Colonic mucosa (tissue), 4 donors: ENCODE measurements around the gene DUSP5. TPM values are rescaled to one million over a fixed set of nuclear protein-coding genes. Genes with fewer than 3 reads are reported as not detected.

Source experiments
- DNase-seq: peaks from one replicate; pipeline ENCODE4 v3.0.0-alpha.2; 2020
- H3K27ac ChIP-seq: fragments of 200-600 bp; one replicate; pipeline ENCODE4 v1.8.0; 2021
- H3K27me3 ChIP-seq: fragments of 200-600 bp; one replicate; pipeline ENCODE4 v1.8.0; 2021
- H3K36me3 ChIP-seq: fragments of 200-600 bp; one replicate; pipeline ENCODE4 v1.8.0; 2021
- H3K4me1 ChIP-seq: fragments of 200-600 bp; one replicate; pipeline ENCODE4 v1.8.0; 2021; ENCODE audit warnings: mild to moderate bottlenecking
- H3K4me3 ChIP-seq: fragments of 200-600 bp; one replicate; pipeline ENCODE4 v1.8.0; 2021
- H3K9ac ChIP-seq, 2 donors: one replicate each; pipeline ENCODE4 v1.7.0; 2013; ENCODE audit warnings: control low read depth in 2 of 2, low read depth in 2 of 2, low read length in 2 of 2
- H3K9me3 ChIP-seq: fragments of 200-600 bp; one replicate; pipeline ENCODE4 v1.8.0; 2021
- CTCF ChIP-seq: fragments of 200-600 bp; IDR thresholded peaks from one replicate; pipeline ENCODE4 v1.8.0; 2022; ENCODE audit warnings: antibody characterized with exemption, mild to moderate bottlenecking
- intact Hi-C: fragments of 100-400 bp; cut with DNase I; formaldehyde crosslinking; loops from one replicate; pipeline ENCODE4 v1.14.1; 2022
- total RNA-seq, 2 donors: library from RNA; stranded (reverse); fragmentation: NEBNext Ultra II Directional in 1 of 2; extraction: Animal tissue kit (Norgen Biotek cat#: 25700) in 1 of 2; gene quantifications; one replicate each; pipeline ENCODE4 v1.2.1, GENCODE V29; 2021
- donor health status: healthy.
- donor health status: DM: no; HTN: no; CAD: no.
- donor health status: DM: no; HTN: no; CAD: no.

The DUSP5 gene
- total RNA-seq, 2 donors from 2014 or later: 6.2 to 22.0 TPM

DNA sequence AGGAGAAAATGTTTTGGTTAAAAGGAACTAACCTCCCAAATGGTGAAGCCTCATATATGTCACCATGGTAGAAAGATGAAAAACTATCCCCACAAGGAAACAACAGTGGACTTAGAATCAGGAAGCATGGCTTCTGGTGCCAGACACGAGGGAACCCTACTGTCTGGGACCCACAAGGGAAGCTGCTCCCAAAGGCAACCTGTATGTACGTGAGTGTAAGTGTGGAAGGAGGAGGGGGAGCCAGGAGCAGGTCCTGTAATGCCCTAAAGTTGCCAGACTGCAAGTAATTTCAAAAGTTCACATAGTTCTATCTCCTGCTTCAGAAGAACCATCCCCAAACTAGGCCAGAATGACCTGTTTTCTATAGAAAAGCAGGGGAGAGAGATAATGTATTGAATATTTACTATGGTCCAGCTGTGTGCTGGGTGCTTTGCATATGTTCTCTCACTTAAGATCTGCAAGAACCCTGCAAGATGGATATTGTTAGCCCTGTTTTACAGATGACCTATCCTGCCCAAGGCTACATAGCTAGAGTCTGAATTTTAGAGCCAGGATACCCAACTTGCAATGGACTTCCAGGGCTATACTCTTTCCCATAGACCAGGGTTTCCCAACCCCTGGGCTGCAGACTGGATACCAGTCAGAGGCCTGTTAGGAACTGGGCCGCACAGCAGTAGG, 19.2 kb downstream of the DUSP5 start:
- H3K4me1 ChIP-seq: no peaks in the 10 kb centered on the region
- H3K9ac ChIP-seq: no peak overlapping the region
- H3K4me3 ChIP-seq: no peak overlapping the region
- no peaks in the 10 kb centered on the region for H3K27me3 ChIP-seq
- intact Hi-C loops: no loop called here
- TF ChIP-seq CTCF: no peak
- H3K27ac ChIP-seq: no peak overlapping the region
- H3K36me3 ChIP-seq: no peaks in the 10 kb centered on the region
- H3K9me3 ChIP-seq: no peaks in the 10 kb centered on the region
- no peak for DNase-seq

DNA sequence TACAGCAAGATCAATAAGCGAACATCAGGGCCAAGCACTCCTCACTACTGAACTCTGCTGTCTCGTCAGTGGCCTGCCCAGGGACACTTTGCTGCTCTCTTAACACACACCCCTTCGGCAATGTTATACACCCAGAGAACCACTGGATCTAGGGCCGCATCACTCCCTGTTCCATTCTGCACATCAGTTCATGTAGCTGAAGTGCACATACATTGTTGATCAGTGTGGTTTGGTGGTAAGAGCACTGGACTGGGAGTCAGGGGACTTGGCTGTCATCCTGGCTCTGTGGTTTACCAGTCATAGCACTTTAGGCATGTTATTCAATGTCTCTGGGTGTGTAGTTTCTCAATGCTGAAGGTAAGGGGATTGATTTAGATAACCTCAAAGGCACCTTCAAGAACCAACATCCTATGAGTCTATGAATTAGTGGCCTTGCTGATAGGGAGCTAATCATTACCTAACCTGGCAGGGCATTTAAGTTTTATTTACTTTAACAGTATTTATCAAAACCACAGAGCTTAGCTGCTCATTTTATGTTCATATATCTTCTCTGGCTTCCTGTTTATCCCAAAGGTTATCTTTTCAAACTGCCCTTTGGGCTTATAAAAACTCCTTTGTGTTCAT, 24.8 kb downstream of the DUSP5 start:
- Histone ChIP-seq H3K9me3 (no peaks in the 10 kb centered on the region), H3K4me3 (no peak overlapping the region), H3K27me3 (no peaks in the 10 kb centered on the region), H3K9ac (no peak overlapping the region), H3K4me1 (no peaks in the 10 kb centered on the region), H3K27ac (no peak overlapping the region), H3K36me3 (no peaks in the 10 kb centered on the region)
- intact Hi-C loops: no loop called here
- no peak for TF ChIP-seq CTCF
- no peak for DNase-seq

DNA sequence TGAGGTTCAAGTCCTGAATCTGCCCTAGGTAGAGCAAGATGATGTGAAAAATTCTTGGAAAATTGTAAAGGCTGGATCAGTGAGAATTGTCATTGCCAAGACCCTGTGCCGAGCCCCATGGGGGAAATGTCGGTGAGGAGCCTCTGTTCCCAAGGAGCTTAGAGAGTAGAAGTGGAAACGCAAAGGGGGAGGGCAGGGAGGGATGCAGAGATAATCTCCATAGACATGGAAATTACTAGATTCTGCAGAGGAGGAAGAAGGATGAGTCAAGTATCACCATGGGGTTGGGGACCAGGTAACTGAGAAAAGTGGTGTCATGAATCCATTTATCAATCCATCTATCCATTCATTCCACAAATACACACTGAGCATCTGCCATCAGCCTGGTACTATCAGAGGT, 26.0 kb downstream of the DUSP5 start:
- Histone ChIP-seq H3K4me1 (no peaks in the 10 kb centered on the region), H3K36me3 (no peaks in the 10 kb centered on the region), H3K9ac (no peak overlapping the region), H3K9me3 (no peaks in the 10 kb centered on the region), H3K27ac (no peak overlapping the region), H3K27me3 (no peaks in the 10 kb centered on the region), H3K4me3 (no peak overlapping the region)
- intact Hi-C loops: no loop called here
- DNase-seq: no peak
- TF ChIP-seq CTCF: no peak

DNA sequence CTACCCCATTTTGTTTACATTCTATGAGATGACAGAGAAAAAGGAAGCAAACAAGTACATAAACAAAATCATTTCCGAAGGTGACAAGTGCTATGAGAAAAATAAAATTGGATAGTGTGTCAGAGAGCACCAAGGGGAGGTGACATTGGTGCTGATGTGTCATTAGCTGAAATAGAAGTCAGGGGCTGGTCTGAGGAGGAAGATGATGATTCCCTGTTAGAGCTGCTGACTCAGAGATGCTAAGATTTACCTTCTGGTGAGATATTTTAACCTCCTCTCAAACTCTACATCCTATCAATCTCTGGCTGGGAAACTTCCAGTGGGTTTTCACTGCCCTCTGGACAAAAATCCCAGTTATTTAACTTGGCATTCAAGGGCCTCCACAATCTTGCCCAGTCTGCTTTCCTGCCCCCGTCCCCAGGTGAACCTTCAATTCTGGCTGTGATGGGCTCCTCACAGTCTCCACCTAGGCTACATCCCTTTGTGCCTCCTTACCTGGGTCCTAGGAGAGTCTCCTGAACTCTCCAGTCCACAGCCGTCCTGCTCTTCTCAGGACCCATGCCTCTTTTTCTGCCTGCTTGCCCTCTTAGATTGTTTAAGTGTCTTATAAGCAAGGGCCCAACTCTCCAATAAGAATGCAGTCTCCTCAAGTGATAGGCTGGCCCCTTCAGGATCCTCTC, 26.6 kb downstream of the DUSP5 start:
- intact Hi-C loops: no loop called here
- H3K36me3 ChIP-seq: no peaks in the 10 kb centered on the region
- TF ChIP-seq CTCF: no peak
- H3K4me3 ChIP-seq: no peak overlapping the region
- no peak for DNase-seq
- H3K27me3 ChIP-seq: no peaks in the 10 kb centered on the region
- H3K9me3 ChIP-seq: no peaks in the 10 kb centered on the region
- H3K4me1 ChIP-seq: no peaks in the 10 kb centered on the region
- H3K27ac ChIP-seq: no peak overlapping the region
- no peak overlapping the region for H3K9ac ChIP-seq

GRCh38 chr10:110524859-110525232, 27.1 kb downstream of the DUSP5 start:
- H3K36me3 ChIP-seq: no peaks in the 10 kb centered on the region
- DNase-seq: no peak
- no peaks in the 10 kb centered on the region for H3K27me3 ChIP-seq
- H3K9me3 ChIP-seq: no peaks in the 10 kb centered on the region
- no peak overlapping the region for H3K27ac ChIP-seq
- no peaks in the 10 kb centered on the region for H3K4me1 ChIP-seq
- H3K4me3 ChIP-seq: no peak overlapping the region
- TF ChIP-seq CTCF: no peak
- H3K9ac ChIP-seq: no peak overlapping the region
- intact Hi-C loops: no loop called here
